H9 (cell line): ENCODE results near the gene HABP4. TPM values are rescaled to one million over a fixed set of nuclear protein-coding genes. Genes with fewer than 3 reads are reported as not detected.

Source experiments
- DNase-seq: peaks from one replicate; pipeline ENCODE4 v3.0.0-alpha.2; 2017
- H2AFZ ChIP-seq: one replicate; pipeline ENCODE4 v1.6.1; 2013; ENCODE audit warnings: mild to moderate bottlenecking, low read length, control low read depth, moderate library complexity
- H2AK5ac ChIP-seq: 2 replicates; pipeline ENCODE4 v1.6.1; 2013; ENCODE audit warnings: low read length, control low read depth, mixed read lengths; ENCODE audit not compliant: insufficient read length
- H2BK120ac ChIP-seq: one replicate; pipeline ENCODE4 v1.6.1; 2013; ENCODE audit warnings: low read depth, mild to moderate bottlenecking, low read length, control low read depth, inconsistent platforms; ENCODE audit not compliant: poor library complexity, severe bottlenecking
- H2BK12ac ChIP-seq: 2 replicates; pipeline ENCODE4 v1.6.1; 2013; ENCODE audit warnings: low read length, control low read depth, mixed read lengths, low read depth; ENCODE audit not compliant: insufficient read length
- H2BK15ac ChIP-seq: 2 replicates; pipeline ENCODE4 v1.6.1; 2013; ENCODE audit warnings: low read depth, low read length, control low read depth
- H2BK20ac ChIP-seq: one replicate; pipeline ENCODE4 v1.6.1; 2013; ENCODE audit warnings: low read depth, mild to moderate bottlenecking, low read length, control low read depth, inconsistent platforms; ENCODE audit not compliant: poor library complexity, severe bottlenecking
- H2BK5ac ChIP-seq: 2 replicates; pipeline ENCODE4 v1.6.1; 2013; ENCODE audit warnings: low read length, control low read depth, mixed read lengths; ENCODE audit not compliant: insufficient read length
- H3K14ac ChIP-seq: 2 replicates; pipeline ENCODE4 v1.6.1; 2013; ENCODE audit warnings: low read length, control low read depth; ENCODE audit not compliant: insufficient read depth
- H3K18ac ChIP-seq: 2 replicates; pipeline ENCODE4 v1.6.1; 2013; ENCODE audit warnings: low read depth, mild to moderate bottlenecking, mixed read lengths, low read length, control low read depth; ENCODE audit not compliant: insufficient read length
- H3K23ac ChIP-seq: 2 replicates; pipeline ENCODE4 v1.6.1; 2013; ENCODE audit warnings: low read length, control low read depth, mixed read lengths, low read depth; ENCODE audit not compliant: insufficient read length
- H3K23me2 ChIP-seq: 2 replicates; pipeline ENCODE4 v1.6.1; 2013; ENCODE audit warnings: low read depth, mild to moderate bottlenecking, mixed read lengths, low read length, control low read depth; ENCODE audit not compliant: insufficient read length, poor library complexity, severe bottlenecking
- H3K27ac ChIP-seq: 2 replicates; pipeline ENCODE4 v1.5.1; 2013; ENCODE audit warnings: low read length, control low read depth, mixed read lengths, low read depth; ENCODE audit not compliant: insufficient read length
- H3K27me3 ChIP-seq: 2 replicates; pipeline ENCODE4 v1.6.1; 2013; ENCODE audit warnings: low read length, control low read depth, inconsistent platforms; ENCODE audit not compliant: insufficient read depth
- H3K4ac ChIP-seq: 2 replicates; pipeline ENCODE4 v1.6.1; 2013; ENCODE audit warnings: low read depth, mild to moderate bottlenecking, control low read depth, inconsistent platforms, low read length, moderate library complexity
- H3K4me1 ChIP-seq: 2 replicates; pipeline ENCODE4 v1.6.1; 2013; ENCODE audit warnings: low read length, control low read depth, inconsistent platforms; ENCODE audit not compliant: insufficient read depth
- H3K4me2 ChIP-seq: 2 replicates; pipeline ENCODE4 v1.6.1; 2013; ENCODE audit warnings: low read length, control low read depth, mixed read lengths; ENCODE audit not compliant: insufficient read length, insufficient read depth
- H3K56ac ChIP-seq: 2 replicates; pipeline ENCODE4 v1.6.1; 2013; ENCODE audit warnings: low read depth, mild to moderate bottlenecking, mixed read lengths, low read length, control low read depth; ENCODE audit not compliant: insufficient read length
- H3K79me1 ChIP-seq: 2 replicates; pipeline ENCODE4 v1.6.1; 2013; ENCODE audit warnings: low read depth, mild to moderate bottlenecking, moderate library complexity, low read length, control low read depth, inconsistent platforms; ENCODE audit not compliant: insufficient read depth, poor library complexity, severe bottlenecking
- H3K79me2 ChIP-seq: 2 replicates; pipeline ENCODE4 v1.6.1; 2013; ENCODE audit warnings: low read length, control low read depth, inconsistent platforms; ENCODE audit not compliant: insufficient read depth
- H3K9ac ChIP-seq: 2 replicates; pipeline ENCODE4 v1.6.1; 2013; ENCODE audit warnings: low read length, control low read depth, mixed read lengths; ENCODE audit not compliant: insufficient read length; ENCODE audit errors: extremely low read depth
- H3K9me3 ChIP-seq: one replicate; pipeline ENCODE4 v1.6.1; 2013; ENCODE audit warnings: low read depth, low read length, inconsistent platforms; ENCODE audit not compliant: control insufficient read depth
- H3T11ph ChIP-seq: one replicate; pipeline ENCODE4 v1.6.1; 2013; ENCODE audit warnings: mild to moderate bottlenecking, low read length, control low read depth, inconsistent platforms
- H4K20me1 ChIP-seq: one replicate; pipeline ENCODE4 v1.6.1; 2013; ENCODE audit not compliant: control insufficient read depth, insufficient read length, insufficient read depth
- H4K5ac ChIP-seq: 2 replicates; pipeline ENCODE4 v1.6.1; 2013; ENCODE audit warnings: low read depth, mild to moderate bottlenecking, mixed read lengths, low read length, control low read depth; ENCODE audit not compliant: insufficient read length
- H4K8ac ChIP-seq: replicated peaks from 2 replicates; pipeline ENCODE4 v1.6.1; 2013; ENCODE audit warnings: low read length, control low read depth, mixed read lengths, low read depth; ENCODE audit not compliant: insufficient read length
- H4K91ac ChIP-seq: 2 replicates; pipeline ENCODE4 v1.6.1; 2013; ENCODE audit warnings: low read depth, mild to moderate bottlenecking, moderate library complexity, mixed read lengths, low read length, control low read depth; ENCODE audit not compliant: insufficient read length
- H3K27ac Mint-ChIP-seq, 3 experiments: 2 replicates in 2 of 3; 3 replicates in 1 of 3; pipeline ENCODE4 v1.8.0; 2020 to 2021; ENCODE audit warnings: mixed read lengths in 3 of 3, mild to moderate bottlenecking in 1 of 3, moderate library complexity in 1 of 3
- H3K27me3 Mint-ChIP-seq: 2 replicates; pipeline ENCODE4 v1.8.0; 2021; ENCODE audit warnings: low read depth, mild to moderate bottlenecking, moderate library complexity, mixed read lengths
- H3K36me3 Mint-ChIP-seq, 3 experiments: 2 replicates in 2 of 3; 3 replicates in 1 of 3; pipeline ENCODE4 v1.8.0; 2020 to 2021; ENCODE audit warnings: low read depth in 3 of 3, mixed read lengths in 3 of 3; ENCODE audit not compliant: insufficient read depth in 1 of 3
- H3K4me1 Mint-ChIP-seq, 2 experiments: 2 replicates each; pipeline ENCODE4 v1.8.0; 2020; ENCODE audit warnings: mixed read lengths in 2 of 2
- H3K4me3 Mint-ChIP-seq, 2 experiments: 2 replicates in 1 of 2; 3 replicates in 1 of 2; pipeline ENCODE4 v1.8.0; 2020 to 2021; ENCODE audit warnings: mild to moderate bottlenecking in 2 of 2, mixed read lengths in 2 of 2, moderate library complexity in 1 of 2
- H3K9me3 Mint-ChIP-seq, 2 experiments: 2 replicates in 1 of 2; 3 replicates in 1 of 2; pipeline ENCODE4 v1.8.0; 2020; ENCODE audit warnings: mild to moderate bottlenecking in 2 of 2, mixed read lengths in 2 of 2, moderate library complexity in 1 of 2
- CTCF ChIP-seq: fragments of 200-600 bp; sonication (generic); conservative IDR thresholded peaks from 3 replicates; pipeline ENCODE4 v1.8.0; 2021; ENCODE audit warnings: antibody characterized with exemption, mild to moderate bottlenecking
- WGBS: extraction: QIAGEN DNeasy Blood & Tissue Kit; methylation state at CpG from one replicate; pipeline ENCODE4 v1.1.7; 2013; ENCODE audit warnings: missing lambda C conversion rate, low lambda C conversion rate, mixed read lengths; ENCODE audit not compliant: insufficient read length; ENCODE audit errors: extremely low coverage; 5-methylcytosine and 5-hydroxymethylcytosine counted together
- total RNA-seq: library from RNA; stranded (reverse); gene quantifications from 2 replicates; pipeline ENCODE4 v1.2.1, GENCODE V29; 2021

HABP4 gene
- total RNA-seq, 1 experiment from 2014 or later: 7.5 TPM

GRCh38 chr9:96493757-96494156 lies 43.8 kb downstream of the HABP4 start:
- Histone ChIP-seq H3K18ac (no peak overlapping the region), H3K4me1 (peaks cover 4% of the 10 kb centered on the region; the same call in 1 of the 2 replicates), H3K9me3 (no peaks in the 10 kb centered on the region), H2BK5ac (no peak overlapping the region), H3K4ac (no peak overlapping the region), H3K79me1 (no peaks in the 10 kb centered on the region), H4K8ac (no peak overlapping the region), H2AK5ac (no peak overlapping the region), H3K56ac (no peak overlapping the region), H2AFZ (no peak overlapping the region), H4K20me1 (no peaks in the 10 kb centered on the region), H4K91ac (no peak overlapping the region), H3K9ac (no peak overlapping the region), H3K4me2 (no peak overlapping the region), H2BK20ac (no peak overlapping the region), H3K79me2 (no peaks in the 10 kb centered on the region), H3K14ac (no peak overlapping the region), H3K23ac (no peak overlapping the region), H2BK15ac (no peak overlapping the region), H3T11ph (no peak overlapping the region), H4K5ac (no peak overlapping the region), H3K27me3 (no peaks in the 10 kb centered on the region), H2BK12ac (no peak overlapping the region), H3K27ac (no peak overlapping the region), H2BK120ac (no peak overlapping the region), H3K23me2 (no peaks in the 10 kb centered on the region)
- Mint-ChIP-seq H3K36me3 (peaks cover 8 to 29% (median 28%) of the 10 kb centered on the region in 3 experiments), H3K9me3 (no peaks in the 10 kb centered on the region), H3K27ac (peak overlapping the region; percentile 59 to 83 (median 81); a peak in 5 of 7 replicates), H3K27me3 (no peaks in the 10 kb centered on the region), H3K4me1 (peaks cover 8 to 15% of the 10 kb centered on the region in 2 experiments; a peak in 3 of 4 replicates), H3K4me3 (no peak overlapping the region)
- DNase-seq: no peak
- no peak for TF ChIP-seq CTCF
- no CpG with 5 or more reads among the region's 13 CpGs for WGBS
